GM18499 (cell line): ENCODE measurements around the gene CHMP2A.
A peak's percentile ranks its signal among the peaks of the same experiment; 100 is the strongest.
"Not testable (repeated sequence)": the region's sequence is repeated elsewhere in the genome, so short reads cannot be mapped to it uniquely, and the experiment has no call there.

Experiments
- ATAC-seq: cut with Tn5 transposase; IDR thresholded peaks from one replicate; pipeline ENCODE4 v1.9.1; 2021; ENCODE audit warnings: moderate number of reproducible peaks; ENCODE audit not compliant: insufficient read depth, unreplicated experiment

Gene CHMP2A

GRCh38 chr19:58554494-58555368 lies at the start of gene CHMP2A:
Gene CHMP2A, minus strand, starts transcription at chr19:58555105. Its CDS starts 893 bp downstream, at chr19:58554212.
- no peak for ATAC-seq

DNA sequence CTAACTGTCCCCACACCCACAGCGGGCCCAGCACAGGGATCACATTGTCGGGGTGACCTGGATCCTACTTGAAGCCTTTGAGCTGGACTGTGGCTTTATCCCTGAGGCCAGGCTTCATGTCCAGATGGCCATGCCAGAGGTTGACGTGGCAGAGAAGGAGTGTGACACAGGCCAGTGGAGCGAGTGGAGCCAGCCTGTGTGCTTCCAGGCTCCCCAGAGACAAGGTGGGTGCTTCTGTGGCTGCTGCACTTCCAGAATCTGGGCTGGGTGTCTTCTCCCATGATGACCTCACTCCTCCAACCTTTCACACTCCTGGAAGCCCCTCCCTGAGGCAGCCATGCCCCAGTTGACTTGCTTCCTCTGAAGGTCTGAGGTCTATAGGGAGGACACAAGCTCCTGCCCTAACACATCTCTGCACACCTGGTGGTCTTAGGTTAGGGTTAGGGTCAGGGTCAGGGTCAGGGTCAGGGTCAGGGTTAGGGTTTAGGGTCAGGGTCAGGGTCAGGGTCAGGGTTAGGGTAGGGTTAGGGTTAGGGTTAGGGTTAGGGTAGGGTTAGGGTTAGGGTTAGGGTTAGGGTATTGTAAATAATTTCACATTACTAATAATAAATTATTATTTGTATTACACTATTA lies 31.3 kb upstream of the CHMP2A start:
- no peak for ATAC-seq

- ATAC-seq: no peak
Observed at GRCh38 chr19:58585442-58586132, 30.7 kb upstream of the CHMP2A start.

DNA sequence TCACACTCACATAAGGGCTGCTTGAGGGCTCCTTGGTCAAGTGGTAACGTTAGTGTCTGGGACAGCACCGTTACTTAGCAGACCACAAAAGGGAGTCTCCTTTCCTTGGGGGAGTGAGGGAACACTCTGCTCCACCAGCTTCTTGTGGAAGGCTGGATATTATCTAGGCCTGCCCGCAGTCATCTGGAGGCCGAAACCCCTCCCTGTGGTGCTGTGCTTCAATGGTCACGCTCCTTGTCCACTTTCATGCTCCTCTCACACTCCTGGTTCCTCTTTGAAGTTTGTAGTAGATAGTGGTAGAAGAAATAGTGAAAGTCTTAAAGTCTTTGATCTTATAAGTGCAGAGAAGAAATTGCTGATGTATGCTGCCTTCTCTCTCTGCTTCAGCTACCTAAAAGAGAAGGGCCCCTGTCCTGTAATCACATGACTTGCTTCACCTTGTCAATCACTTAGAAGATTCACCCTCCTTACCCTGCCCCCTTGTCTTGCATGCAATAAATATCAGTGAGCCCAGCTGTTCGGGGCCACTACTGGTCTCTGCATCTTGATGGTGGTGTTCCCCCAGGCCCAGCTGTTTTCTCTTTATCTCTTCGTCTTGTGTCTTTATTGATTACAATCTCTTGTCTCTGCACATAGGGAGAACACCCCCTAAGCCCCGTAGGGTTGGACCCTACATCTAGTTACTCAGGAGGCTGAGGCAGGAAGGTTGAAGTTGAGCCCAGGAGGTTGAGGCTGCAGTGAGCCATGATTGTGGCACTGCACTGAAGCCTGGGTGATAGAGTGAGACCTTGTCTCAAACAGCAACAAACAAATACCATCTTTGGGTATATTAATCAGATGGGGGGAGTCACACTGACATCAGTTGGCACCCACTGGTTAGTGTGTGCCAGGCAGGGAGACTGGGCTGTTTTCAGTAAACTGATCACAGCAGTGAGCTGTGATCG lies 29.9 kb upstream of the CHMP2A start:
- no peak for ATAC-seq

GRCh38 chr19:58582985-58583384 lies 28.1 kb upstream of the CHMP2A start:
- ATAC-seq: no peak

DNA sequence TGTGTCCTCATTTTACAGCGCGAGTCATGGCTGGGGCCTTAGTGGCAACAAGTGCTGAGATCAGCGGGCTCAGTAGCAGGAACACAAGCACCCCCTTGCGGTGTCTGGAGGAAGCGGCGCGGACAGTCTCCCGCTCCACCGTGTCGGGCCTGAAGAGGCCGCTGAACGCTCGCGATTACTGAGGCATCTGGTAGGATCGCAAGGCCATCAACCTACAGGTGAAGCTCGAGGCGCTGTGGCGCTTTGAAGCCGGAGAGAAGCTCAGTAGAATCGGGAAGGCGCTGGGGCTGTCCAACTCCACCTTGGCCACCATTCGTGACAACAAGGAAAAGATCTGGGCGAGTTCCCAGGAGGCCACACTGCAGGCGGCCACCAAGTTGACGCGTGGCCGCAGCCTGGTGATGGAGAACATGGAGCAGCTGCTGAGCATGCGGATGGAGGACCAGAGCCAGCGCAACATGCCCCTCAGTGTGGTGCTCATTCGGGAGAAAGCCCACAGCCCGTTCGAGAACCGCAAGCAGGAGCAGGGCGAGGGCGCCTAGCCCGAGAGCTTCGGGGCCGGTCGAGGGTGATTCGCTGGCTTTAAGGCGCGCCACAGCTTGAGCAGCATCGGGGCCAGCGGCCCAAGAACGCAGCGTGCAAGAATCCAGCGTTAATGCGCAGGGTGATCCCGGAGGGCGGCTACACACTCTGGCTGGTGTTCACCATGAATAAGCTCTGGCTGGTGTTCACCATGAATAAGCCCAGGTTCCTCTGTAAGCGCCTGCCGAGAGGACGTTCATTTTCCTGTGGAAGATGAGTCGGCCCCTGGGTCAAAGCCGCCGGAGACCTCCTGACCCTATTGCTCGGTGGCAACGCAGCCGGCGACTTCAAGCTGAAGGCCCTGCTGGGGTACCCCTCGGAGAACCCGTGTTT lies 26.6 kb upstream of the CHMP2A start:
- no peak for ATAC-seq

DNA sequence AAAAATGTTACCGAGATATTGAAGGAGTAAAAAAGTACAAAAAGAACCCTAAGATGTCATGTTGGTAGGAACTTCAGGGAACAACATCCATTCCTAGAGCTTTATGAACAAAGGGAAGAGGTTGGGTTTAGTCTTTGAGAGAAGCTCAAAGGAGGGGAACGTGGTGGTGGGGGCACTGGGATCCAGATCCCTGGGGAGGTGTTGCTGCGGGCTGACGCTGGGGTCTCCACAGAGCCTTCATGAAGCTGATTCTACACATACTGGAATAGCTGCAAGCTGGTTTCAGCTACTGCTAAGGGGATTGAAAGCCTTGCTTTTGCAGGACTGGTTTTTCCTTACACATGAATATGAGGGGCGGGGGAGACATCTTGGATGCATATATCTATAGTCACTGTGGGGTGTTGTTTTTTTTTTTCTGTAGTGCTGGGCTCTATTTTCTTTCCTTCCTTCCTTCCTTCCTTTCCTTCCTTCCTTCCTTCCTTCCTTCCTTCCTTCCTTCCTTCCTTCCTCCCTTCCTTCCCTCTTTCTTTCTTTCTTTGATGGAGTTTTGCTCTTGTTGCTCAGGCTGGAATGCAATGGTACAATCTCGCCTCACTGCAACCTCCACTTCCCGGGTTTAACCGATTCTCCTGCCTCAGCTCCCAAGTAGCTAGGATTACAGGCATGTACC lies 24.7 kb upstream of the CHMP2A start:
- no peak for ATAC-seq

DNA sequence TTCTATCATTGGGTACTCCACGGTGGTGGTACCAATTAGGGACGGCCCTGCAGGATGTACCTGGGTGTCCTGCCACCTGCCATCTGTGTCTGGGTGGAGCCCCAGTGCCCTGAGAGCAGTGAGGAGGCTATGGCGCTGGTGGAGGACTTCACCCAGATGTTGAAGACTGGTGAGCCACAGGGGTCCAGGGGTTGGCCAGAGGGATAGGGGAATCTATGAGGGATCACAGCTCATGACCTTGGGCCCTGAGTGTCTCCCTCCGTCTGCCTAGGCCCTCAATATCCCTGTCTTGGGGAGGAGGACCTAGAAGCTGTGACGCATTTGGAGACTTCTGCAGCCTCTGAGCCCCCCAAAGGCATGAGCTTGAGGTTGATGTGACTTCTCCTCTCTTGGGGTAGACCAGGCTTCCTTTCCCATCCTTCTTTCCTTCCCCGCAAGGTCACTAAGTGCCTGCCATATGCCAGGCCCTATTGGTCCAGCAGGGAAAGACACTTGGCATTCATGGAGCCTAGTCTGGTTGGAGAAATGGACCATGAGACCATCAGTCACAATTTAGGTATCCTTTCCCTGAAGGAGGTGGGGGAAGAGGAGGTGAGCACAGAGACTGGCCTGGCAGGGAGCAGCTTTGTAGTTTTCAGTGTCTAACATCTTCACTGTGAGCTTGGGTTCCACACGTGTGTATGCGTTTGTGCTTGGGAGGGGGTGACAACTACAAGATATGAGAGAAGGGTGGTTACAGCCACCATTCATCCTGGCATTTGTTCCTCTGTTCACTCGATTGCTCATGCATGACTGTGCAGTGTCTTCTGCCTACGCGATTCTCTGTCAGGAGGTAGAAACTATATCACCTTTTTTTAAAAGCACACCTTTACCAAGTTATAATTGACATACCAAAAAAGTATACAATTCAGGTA lies 23.4 kb upstream of the CHMP2A start:
- ATAC-seq: no peak

DNA sequence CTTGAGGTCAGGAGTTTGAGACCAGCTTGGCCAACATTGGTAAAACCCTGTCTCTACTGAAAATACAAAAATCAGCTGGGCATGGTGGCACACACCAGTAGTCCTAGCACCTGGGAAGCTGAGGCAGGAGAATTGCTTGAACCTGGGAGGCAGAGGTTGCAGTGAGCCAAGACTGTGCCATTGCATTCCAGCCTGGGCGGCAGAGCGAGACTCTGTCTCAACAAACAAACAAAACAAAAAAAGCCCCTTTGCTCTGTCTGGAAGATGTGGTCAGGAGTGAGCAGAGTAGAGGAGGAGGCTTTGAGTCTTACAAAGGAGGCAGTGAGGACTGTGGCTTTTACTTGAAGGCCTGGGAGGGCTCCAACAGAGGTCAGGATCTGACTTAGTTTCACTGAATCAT lies 22.7 kb upstream of the CHMP2A start:
- not testable (repeated sequence) for ATAC-seq

GRCh38 chr19:58575183-58576041 lies 20.5 kb upstream of the CHMP2A start:
- ATAC-seq: peak; percentile 30

DNA sequence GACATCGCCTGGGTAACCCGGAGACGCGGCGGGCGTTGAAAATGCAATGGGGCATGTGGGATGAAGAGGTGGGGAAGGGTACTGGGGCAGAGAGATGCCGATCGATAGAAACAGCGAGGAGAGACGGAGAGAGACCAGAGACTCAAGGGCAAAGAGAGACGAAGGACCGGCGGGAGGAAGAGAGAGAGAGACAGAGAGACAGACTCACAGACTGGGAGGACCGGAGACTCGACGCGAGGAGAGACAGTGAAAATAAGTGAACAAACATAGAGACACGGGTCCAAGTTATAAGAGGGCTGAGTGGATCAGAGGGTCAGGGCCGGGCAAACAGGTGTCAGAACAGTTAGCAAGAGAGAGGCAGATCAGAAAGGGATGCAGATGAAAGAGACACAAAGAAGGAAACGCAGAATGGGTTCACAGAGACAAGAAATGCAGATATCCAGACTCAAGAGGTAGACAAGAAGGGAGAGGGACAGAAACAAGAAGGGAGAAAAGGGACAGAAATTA lies 18.8 kb upstream of the CHMP2A start:
- no peak for ATAC-seq

DNA sequence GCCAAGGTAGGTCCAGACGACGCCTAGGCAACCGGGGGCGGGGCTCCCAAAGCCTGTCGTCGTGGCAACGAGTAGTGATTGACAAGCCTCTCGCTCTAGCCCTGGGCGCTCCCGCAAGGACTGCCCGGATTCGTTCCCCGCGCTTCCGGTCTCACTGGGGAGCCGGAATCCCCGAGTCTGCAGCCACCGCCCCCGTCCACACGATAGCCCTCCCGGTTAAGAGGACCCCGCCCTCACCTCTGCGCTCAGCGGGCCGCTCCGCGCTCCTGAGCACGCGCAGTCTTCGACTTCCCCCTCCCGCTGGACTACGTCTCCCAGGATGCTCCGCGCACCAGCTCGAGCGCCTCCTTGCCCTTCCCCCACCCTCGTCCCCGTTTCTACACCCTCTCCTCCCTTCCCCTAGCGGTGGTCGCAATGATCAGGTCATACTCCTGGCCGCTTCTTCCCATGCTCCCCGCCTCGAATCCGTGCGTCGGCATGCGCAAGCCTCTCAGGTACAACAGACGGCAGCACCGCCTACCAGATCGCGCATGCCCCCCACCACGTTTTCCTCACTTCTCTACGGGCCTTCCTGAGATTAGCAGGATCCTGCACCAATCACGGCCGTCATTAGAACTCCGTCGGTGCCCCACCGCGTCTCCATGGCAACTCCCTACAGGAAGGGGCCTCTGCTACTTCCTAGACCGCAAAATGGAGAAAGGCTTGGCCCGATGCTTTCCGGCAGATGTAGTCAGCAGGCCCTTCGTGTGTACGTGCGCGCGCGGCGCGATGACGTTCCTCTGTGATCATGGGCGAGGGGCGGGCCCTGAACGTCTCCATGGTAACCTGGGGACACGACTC lies 18.1 kb upstream of the CHMP2A start, which contains the start of gene MZF1:
Gene MZF1, minus strand, starts transcription at position 518 of the 840 bp plus-strand sequence. CDS start 1,946 bp downstream, outside the sequence.
- peak; percentile 32 for ATAC-seq

DNA sequence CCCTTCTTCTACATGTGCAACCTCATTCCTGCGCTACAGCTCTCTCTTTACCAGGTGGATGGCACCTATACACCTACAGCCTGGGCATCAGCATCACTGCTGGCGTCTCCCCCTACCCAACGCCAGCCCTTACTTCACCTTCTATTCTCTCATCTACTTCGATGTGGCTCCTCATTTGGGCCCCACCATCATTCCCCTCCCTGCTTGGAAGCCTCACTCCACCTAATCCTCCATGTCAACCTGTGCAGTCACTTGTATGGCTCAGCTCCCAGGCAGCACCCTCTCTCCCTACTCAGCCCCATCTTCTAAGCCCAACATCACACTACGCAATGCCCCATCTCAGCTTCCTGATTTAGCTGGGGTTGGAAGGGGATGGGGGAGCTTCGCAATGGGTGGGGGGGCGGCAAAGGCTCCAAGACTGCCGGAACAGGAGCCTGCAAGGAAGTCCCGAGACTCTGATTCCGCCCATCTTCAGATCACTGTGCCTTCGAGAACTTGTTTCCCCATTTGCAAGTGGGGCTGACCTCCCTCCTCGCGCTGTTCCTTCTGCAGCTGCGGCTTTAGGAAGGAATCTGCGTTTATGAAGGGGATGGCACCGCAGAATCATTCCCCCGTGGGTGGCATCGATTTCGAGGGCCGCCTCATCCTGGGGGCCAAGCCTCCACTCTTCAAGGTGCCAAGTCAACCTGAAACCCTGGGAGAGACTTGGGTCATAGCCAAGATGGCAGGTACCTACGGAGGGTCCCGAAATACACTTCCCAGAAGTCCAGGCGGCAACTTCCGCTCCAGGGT lies 17.3 kb upstream of the CHMP2A start:
- no peak for ATAC-seq

- no peak for ATAC-seq
Observed at GRCh38 chr19:58571575-58571947, 16.7 kb upstream of the CHMP2A start.
